Activated CD4-positive, alpha-beta T cell treated with anti-CD3 and anti-CD28 coated beads for 36 hours (primary cell): ENCODE measurements around the gene ABCD1. TPM values are rescaled to one million over a fixed set of nuclear protein-coding genes. Genes with fewer than 3 reads are reported as not detected.
A peak's percentile ranks its signal among the peaks of the same experiment; 100 is the strongest.

Experiments
- ATAC-seq: fragments of 200-7000 bp; cut with Tn5 transposase; one replicate; pipeline ENCODE4 v1.10.0; 2021; ENCODE audit warnings: mild to moderate bottlenecking, moderate library complexity
- CTCF ChIA-PET: fragments of 350-600 bp; sonication (Branson Sonifier 250); formaldehyde crosslinking; loops from one replicate; lab custom pipeline; 2021; ENCODE audit warnings: antibody characterized with exemption; lab: Charles Lee
- POLR2A ChIA-PET: fragments of 350-600 bp; sonication (Branson Sonifier 250); formaldehyde crosslinking; loops from one replicate; lab custom pipeline; 2021; ENCODE audit warnings: antibody characterized with exemption, inconsistent platforms; lab: Charles Lee
- DNase-seq: peaks from one replicate; pipeline ENCODE4 v3.0.0-alpha.2; 2020
- H3K27ac Mint-ChIP-seq: one replicate; pipeline ENCODE4 v1.8.0; 2021; ENCODE audit warnings: mixed read lengths
- H3K27me3 Mint-ChIP-seq: one replicate; pipeline ENCODE4 v1.8.0; 2021; ENCODE audit warnings: mixed read lengths
- H3K36me3 Mint-ChIP-seq: one replicate; pipeline ENCODE4 v1.8.0; 2021; ENCODE audit warnings: low read depth, mixed read lengths
- H3K4me1 Mint-ChIP-seq: one replicate; pipeline ENCODE4 v1.8.0; 2021; ENCODE audit warnings: mixed read lengths
- H3K4me3 Mint-ChIP-seq: one replicate; pipeline ENCODE4 v1.8.0; 2021; ENCODE audit warnings: mild to moderate bottlenecking, moderate library complexity, mixed read lengths
- H3K9me3 Mint-ChIP-seq: one replicate; pipeline ENCODE4 v1.8.0; 2021; ENCODE audit warnings: low read depth, mixed read lengths
- intact Hi-C, 2 experiments: fragments of 100-400 bp; cut with DNase I in 1 of 2; cut with micrococcal nuclease in 1 of 2; formaldehyde crosslinking; loops; one replicate each; pipeline versions ENCODE4 v1.14.2 to v1.15.1; 2022 to 2024; cut with DNase I, micrococcal nuclease
- total RNA-seq, 2 experiments: library from RNA; stranded (reverse); gene quantifications; one replicate each; pipeline ENCODE4 v1.2.3, GENCODE V29; 2021

The ABCD1 gene
- total RNA-seq, 2 experiments from 2014 or later = 4.5 to 4.8 TPM

DNA sequence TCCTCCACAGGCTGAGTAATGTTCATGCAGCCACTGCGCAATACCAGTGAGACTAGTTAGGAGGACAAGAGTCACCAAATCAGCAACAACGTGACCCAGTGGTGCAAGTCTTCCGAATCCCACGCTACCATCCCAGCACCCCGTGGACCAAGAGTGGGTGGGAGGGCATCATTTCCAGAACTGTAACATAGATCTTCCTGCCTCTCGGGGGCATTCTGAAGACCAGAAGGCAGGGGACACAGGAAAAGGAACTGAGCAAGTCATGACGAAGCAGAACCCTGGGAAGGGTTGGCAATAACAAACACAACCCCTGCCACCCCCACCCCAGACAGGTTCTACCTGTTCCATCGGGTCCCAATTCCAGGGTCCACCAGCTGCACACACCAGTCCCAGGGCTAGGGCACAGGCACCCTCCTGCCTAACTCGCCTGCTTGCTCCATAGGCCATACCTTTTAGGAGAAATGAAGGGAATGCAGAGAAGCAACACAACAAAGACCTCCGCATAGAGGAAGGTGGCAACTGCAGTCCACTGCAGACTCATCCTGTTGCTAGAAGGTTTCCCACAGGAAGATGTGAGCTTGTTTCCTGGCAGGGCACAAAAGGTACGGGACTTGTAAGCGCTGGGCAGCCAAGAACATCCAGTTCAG is 1.8 kb upstream of the ABCD1 start:
- peak overlapping the region; percentile 89 for H3K4me3 Mint-ChIP-seq
- no peaks in the 10 kb centered on the region for H3K27me3 Mint-ChIP-seq
- H3K4me1 Mint-ChIP-seq = peaks cover 24% of the 10 kb centered on the region
- peak overlapping the region; percentile 87 for H3K27ac Mint-ChIP-seq
- CTCF ChIA-PET = interaction anchor here (0.7 to 1.4 kb wide), 3 partner anchors 14 to 1076 kb away, joined by 3 to 4 read pairs (median 4); no protein-coding TSS in a partner anchor
- POLR2A ChIA-PET = no interaction called here
- intact Hi-C loops = loop anchor here (5.0 to 10.0 kb wide), 4 partner anchors 251 to 762 kb away; partner anchors contain the start of genes EMD (in 1 of the 2), FLNA (in 1 of the 2), HAUS7 (in 1 of the 2) and MECP2 (in 1 of the 2)
- H3K36me3 Mint-ChIP-seq = peaks cover 25% of the 10 kb centered on the region
- no peak for ATAC-seq
- no peaks in the 10 kb centered on the region for H3K9me3 Mint-ChIP-seq
- DNase-seq = no peak

DNA sequence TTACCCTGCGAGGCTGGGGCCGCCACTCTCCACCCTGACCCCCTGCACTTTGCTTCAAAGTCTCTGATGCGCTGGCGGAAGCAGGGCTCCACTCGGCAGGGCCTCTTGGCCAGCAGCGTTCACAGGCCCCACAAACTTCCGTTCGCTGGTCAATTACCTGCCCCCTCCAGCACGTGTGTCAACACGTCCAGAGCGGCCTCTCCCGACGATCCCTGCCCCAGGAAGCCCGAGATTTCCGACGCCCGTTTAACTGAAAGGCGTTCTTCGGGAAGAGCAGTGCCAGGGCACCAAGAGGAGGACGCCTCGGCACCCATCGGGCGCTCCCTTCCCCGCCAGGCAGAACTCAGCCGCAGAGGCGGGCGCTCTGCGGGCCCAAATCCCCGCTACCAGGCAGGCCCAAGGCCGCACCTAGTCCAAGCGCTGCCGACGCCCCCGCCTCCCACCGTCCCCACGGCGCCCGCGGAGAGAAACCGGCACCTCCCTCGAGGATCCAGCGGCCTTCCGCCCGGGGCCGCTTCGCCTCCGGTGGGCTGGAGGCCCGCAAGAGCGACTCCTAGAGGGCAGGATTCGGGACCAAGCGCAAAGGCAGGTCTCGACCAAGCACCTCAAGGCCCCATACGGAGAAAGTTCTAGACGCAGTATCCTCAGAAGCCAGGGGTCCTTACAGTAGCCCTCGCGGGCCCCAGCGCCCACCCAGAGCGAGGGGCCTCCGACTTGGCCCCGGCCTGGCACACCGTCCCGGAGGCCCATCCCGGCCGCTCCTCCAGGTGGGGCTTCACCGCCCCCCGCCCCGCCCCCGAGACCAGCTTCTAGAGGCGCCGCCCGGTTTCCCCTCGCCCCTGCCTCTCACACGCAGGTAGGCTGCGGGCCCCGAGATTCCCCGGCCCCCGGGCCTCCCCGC is 1.1 kb upstream of the ABCD1 start:
- H3K36me3 Mint-ChIP-seq = peaks cover 24% of the 10 kb centered on the region
- intact Hi-C loops = loop anchor here (1.0 to 10.0 kb wide), 12 partner anchors 71 to 824 kb away; partner anchors contain the start of genes HAUS7 (in 2 of the 2), IDH3G (in 2 of the 2), SSR4 (in 2 of the 2) and CCNQ (in 1 of the 2)
- H3K27me3 Mint-ChIP-seq = no peaks in the 10 kb centered on the region
- H3K27ac Mint-ChIP-seq = peak overlapping the region; percentile 87
- no peaks in the 10 kb centered on the region for H3K9me3 Mint-ChIP-seq
- peaks cover 23% of the 10 kb centered on the region for H3K4me1 Mint-ChIP-seq
- ATAC-seq (peak; percentile 20), DNase-seq (peak; percentile 71)
- H3K4me3 Mint-ChIP-seq = peak overlapping the region; percentile 89
- POLR2A ChIA-PET = no interaction called here
- CTCF ChIA-PET = interaction anchor here (0.6 to 1.4 kb wide), 3 partner anchors 15 to 1075 kb away, joined by 3 to 4 read pairs (median 3); no protein-coding TSS in a partner anchor

DNA sequence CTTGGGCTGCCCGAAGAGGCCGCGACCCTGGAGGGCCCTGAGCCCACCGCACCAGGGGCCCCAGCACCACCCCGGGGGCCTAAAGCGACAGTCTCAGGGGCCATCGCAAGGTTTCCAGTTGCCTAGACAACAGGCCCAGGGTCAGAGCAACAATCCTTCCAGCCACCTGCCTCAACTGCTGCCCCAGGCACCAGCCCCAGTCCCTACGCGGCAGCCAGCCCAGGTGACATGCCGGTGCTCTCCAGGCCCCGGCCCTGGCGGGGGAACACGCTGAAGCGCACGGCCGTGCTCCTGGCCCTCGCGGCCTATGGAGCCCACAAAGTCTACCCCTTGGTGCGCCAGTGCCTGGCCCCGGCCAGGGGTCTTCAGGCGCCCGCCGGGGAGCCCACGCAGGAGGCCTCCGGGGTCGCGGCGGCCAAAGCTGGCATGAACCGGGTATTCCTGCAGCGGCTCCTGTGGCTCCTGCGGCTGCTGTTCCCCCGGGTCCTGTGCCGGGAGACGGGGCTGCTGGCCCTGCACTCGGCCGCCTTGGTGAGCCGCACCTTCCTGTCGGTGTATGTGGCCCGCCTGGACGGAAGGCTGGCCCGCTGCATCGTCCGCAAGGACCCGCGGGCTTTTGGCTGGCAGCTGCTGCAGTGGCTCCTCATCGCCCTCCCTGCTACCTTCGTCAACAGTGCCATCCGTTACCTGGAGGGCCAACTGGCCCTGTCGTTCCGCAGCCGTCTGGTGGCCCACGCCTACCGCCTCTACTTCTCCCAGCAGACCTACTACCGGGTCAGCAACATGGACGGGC is 579 bp downstream of the ABCD1 start:
- no peaks in the 10 kb centered on the region for H3K27me3 Mint-ChIP-seq
- ChIA-PET CTCF (no interaction called here), POLR2A (no interaction called here)
- H3K27ac Mint-ChIP-seq = no peak overlapping the region
- ATAC-seq = no peak
- peaks cover 20% of the 10 kb centered on the region for H3K4me1 Mint-ChIP-seq
- no peaks in the 10 kb centered on the region for H3K9me3 Mint-ChIP-seq
- peak; percentile 49 for DNase-seq
- peak overlapping the region; percentile 64 for H3K4me3 Mint-ChIP-seq
- H3K36me3 Mint-ChIP-seq = peaks cover 11% of the 10 kb centered on the region
- intact Hi-C loops = loop anchor here in 1 of 2 experiments (10.0 kb wide), 3 partner anchors 370 to 760 kb away; partner anchors contain the start of genes EMD, FLNA, MECP2 and UBL4A

DNA sequence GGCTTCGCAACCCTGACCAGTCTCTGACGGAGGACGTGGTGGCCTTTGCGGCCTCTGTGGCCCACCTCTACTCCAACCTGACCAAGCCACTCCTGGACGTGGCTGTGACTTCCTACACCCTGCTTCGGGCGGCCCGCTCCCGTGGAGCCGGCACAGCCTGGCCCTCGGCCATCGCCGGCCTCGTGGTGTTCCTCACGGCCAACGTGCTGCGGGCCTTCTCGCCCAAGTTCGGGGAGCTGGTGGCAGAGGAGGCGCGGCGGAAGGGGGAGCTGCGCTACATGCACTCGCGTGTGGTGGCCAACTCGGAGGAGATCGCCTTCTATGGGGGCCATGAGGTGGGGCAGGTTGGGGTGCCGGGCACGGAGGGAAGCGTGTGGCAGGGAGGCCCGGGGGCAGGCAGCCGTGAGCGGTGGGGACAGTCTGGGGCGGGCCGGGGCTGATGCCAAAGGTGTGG is 1.2 kb downstream of the ABCD1 start:
- no peak for DNase-seq
- ChIA-PET CTCF (no interaction called here), POLR2A (interaction anchor here (0.6 kb wide), 1 partner anchor 765 kb away, joined by 3 read pairs; the partner anchor contains the start of gene SLC10A3)
- H3K27me3 Mint-ChIP-seq = no peaks in the 10 kb centered on the region
- no peak for ATAC-seq
- H3K36me3 Mint-ChIP-seq = peaks cover 8% of the 10 kb centered on the region
- H3K4me1 Mint-ChIP-seq = peaks cover 23% of the 10 kb centered on the region
- no peaks in the 10 kb centered on the region for H3K9me3 Mint-ChIP-seq
- no peak overlapping the region for H3K27ac Mint-ChIP-seq
- H3K4me3 Mint-ChIP-seq = peak overlapping the region; percentile 47
- intact Hi-C loops = loop anchor here in 1 of 2 experiments (10.0 kb wide), 3 partner anchors 369 to 759 kb away; partner anchors contain the start of genes EMD, FLNA, MECP2 and UBL4A

DNA sequence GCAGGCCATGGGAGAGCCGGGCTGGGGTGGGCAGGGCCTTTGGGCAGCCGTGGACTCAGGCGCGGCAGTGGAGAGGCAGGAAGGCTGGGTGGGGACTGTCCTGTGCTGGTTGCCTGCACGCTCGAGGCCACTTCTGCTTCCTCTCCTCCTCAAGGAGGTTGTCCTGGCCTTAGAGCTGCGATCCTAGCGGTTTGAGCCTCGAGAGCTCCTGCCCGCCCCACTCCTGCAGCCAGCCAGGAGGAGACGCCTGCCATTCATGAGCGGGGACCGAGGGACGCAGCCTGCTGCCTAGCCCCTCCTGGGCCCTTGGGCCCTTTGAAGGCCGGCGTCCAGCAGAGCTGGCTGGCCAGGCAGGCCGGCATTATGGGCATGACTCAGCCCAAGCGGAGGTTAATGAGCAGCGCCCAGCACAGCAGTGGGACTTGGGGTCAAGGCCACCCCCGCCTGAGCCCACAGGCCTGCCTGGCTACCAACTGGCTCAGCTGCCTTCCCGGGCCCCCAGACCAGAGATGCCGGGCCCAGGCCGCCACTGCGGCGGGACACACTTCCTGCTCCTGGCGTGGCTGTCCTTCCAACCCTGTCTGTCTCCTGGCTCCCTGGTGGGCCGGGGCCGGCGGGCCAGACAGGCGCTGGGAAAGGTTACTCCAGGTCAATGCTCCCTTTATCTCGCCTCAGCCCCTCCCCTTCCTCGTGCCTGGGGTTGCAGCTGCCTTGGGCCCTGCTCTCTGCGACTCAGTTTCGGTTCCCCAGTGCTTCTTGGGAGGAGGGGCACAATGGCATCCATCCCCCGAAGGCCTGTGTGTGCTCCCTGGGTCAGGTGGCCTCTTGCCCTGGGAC is 1.8 kb downstream of the ABCD1 start:
- Mint-ChIP-seq H3K27ac (peak overlapping the region; percentile 37), H3K4me3 (peak overlapping the region; percentile 47), H3K36me3 (peaks cover 12% of the 10 kb centered on the region), H3K4me1 (peaks cover 30% of the 10 kb centered on the region), H3K9me3 (peaks cover 1% of the 10 kb centered on the region), H3K27me3 (no peaks in the 10 kb centered on the region)
- CTCF ChIA-PET = interaction anchor here (1.1 kb wide), 1 partner anchor 120 kb away, joined by 3 read pairs; no protein-coding TSS in a partner anchor
- POLR2A ChIA-PET = interaction anchor here (0.6 to 1.5 kb wide), 2 partner anchors 68 to 764 kb away, joined by 3 read pairs; partner anchors contain the start of genes IDH3G, SLC10A3 and SSR4
- intact Hi-C loops = loop anchor here in 1 of 2 experiments (10.0 kb wide), 3 partner anchors 368 to 758 kb away; partner anchors contain the start of genes EMD, FLNA, MECP2 and UBL4A
- ATAC-seq (peak; percentile 9), DNase-seq (peak; percentile 54)

DNA sequence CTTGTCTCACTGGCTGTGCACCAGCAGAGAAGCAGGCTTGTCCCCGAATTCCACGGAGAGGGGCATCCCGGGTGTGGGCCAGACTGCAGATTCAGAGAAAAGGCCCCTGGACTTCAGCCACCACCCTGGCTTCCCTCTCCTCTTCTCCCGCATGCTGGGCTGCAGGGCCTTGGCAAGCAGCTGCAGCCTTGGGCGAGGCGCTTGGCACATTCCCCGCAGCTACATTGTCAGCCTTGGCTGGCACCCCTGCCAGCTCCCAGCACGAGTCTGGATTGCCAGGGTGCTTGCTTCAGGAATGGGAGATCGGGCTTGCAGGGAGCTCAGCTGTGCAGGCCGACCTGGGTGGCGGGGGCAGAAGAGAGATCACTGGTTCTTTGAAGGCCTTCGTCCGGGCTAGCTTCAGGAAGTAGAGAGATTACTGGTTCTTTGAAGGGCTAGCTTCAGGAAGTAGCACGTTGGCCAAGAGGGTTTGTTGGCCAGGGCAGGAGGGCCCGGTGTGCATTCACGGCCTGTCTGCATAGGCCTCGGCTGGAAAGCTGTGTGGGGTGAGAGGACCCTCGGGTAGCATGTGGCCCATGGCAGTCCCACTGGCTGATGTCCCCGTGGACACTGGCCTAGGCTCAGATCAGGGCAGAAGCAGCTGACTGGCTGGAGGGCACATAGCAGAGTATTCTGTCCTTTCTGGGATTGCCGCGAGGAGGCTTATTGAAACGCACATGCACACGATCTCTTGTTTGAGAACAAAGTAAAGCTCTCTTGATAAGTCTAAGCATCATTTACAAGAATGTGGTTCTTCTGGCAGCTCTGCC is 2.7 kb downstream of the ABCD1 start:
- ChIA-PET POLR2A (interaction anchor here (1.5 kb wide), 1 partner anchor 67 kb away, joined by 3 read pairs; the partner anchor contains the start of genes IDH3G and SSR4), CTCF (interaction anchor here (0.8 to 1.1 kb wide), 3 partner anchors 119 to 368 kb away, joined by 3 to 4 read pairs (median 4); no protein-coding TSS in a partner anchor)
- intact Hi-C loops = loop anchor here in 1 of 2 experiments (10.0 kb wide), 3 partner anchors 367 to 757 kb away; partner anchors contain the start of genes EMD, FLNA, MECP2 and UBL4A
- Mint-ChIP-seq H3K4me1 (peaks cover 30% of the 10 kb centered on the region), H3K9me3 (peaks cover 3% of the 10 kb centered on the region), H3K36me3 (peaks cover 13% of the 10 kb centered on the region), H3K27ac (peak overlapping the region; percentile 37), H3K4me3 (peak overlapping the region; percentile 47), H3K27me3 (no peaks in the 10 kb centered on the region)
- no peak for DNase-seq
- ATAC-seq = no peak

DNA sequence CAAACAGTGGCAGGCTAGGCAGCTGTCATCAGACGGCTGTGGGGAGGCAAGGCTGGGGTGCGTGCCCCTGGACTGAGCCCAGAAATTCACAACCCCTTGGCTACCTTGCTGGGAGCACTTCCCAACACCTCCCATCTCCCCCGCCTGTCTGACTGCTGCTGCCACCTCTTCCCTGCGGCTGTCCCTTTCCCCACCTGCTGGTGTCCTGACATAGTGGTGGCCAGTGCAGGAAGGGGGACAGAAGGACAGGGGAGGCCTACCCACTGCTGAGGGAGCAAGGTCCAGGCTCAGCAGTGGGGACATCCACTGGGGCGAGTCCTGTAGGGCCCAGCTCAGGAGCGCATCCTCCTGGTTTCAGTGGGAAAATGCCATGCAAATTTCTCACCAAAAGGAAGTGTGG is 3.4 kb downstream of the ABCD1 start:
- ChIA-PET POLR2A (no interaction called here), CTCF (interaction anchor here (1.0 kb wide), 1 partner anchor 245 kb away, joined by 4 read pairs; no protein-coding TSS in a partner anchor)
- ATAC-seq (no peak), DNase-seq (no peak)
- Mint-ChIP-seq H3K27me3 (no peaks in the 10 kb centered on the region), H3K36me3 (peaks cover 9% of the 10 kb centered on the region), H3K27ac (no peak overlapping the region), H3K4me3 (no peak overlapping the region), H3K9me3 (peaks cover 3% of the 10 kb centered on the region), H3K4me1 (peaks cover 25% of the 10 kb centered on the region)
- intact Hi-C loops = loop anchor here in 1 of 2 experiments (10.0 kb wide), 3 partner anchors 367 to 757 kb away; partner anchors contain the start of genes EMD, FLNA, MECP2 and UBL4A

- no peak for ATAC-seq
- Mint-ChIP-seq H3K27ac (no peak overlapping the region), H3K27me3 (no peaks in the 10 kb centered on the region), H3K9me3 (peaks cover 3% of the 10 kb centered on the region), H3K4me1 (peaks cover 25% of the 10 kb centered on the region), H3K4me3 (no peak overlapping the region), H3K36me3 (peaks cover 9% of the 10 kb centered on the region)
- ChIA-PET POLR2A (no interaction called here), CTCF (no interaction called here)
- DNase-seq = no peak
- intact Hi-C loops = loop anchor here in 1 of 2 experiments (10.0 kb wide), 3 partner anchors 366 to 756 kb away; partner anchors contain the start of genes EMD, FLNA, MECP2 and UBL4A
These were observed 4.4 kb downstream of the ABCD1 start for GRCh38 chrX:153728951-153729631.
